ENCODE measurements around the gene MYBPC3.

MYBPC3 gene

GRCh38 chr11:47377571-47378009 lies 25.1 kb upstream of the MYBPC3 start:
- TF ChIP-seq CTCF (conservative IDR thresholded peaks at IDR 0.05; ENCODE audit: control insufficient read depth, insufficient read depth, low read depth, low read length) = no peak
- DNase-seq (ENCODE audit: low read depth) = no peak
- H3K4me3 ChIP-seq (ENCODE audit: control insufficient read depth, low read depth, low read length) = no peak overlapping the region

GRCh38 chr11:47376525-47377371 lies 24.2 kb upstream of the MYBPC3 start:
- H3K4me3 ChIP-seq (ENCODE audit: control insufficient read depth, low read depth, low read length) = no peak overlapping the region

GRCh38 chr11:47376107-47376524 lies 23.6 kb upstream of the MYBPC3 start:
- H3K4me3 ChIP-seq (ENCODE audit: control insufficient read depth, low read depth, low read length) = no peak overlapping the region
- TF ChIP-seq CTCF (conservative IDR thresholded peaks at IDR 0.05; ENCODE audit: control insufficient read depth, insufficient read depth, low read depth, low read length) = no peak
- DNase-seq (ENCODE audit: low read depth) = no peak

More at GRCh38 chr11:47376525-47377371, 24.2 kb upstream of the MYBPC3 start:
- TF ChIP-seq CTCF (conservative IDR thresholded peaks at IDR 0.05; ENCODE audit: control insufficient read depth, insufficient read depth, low read depth, low read length) = no peak
- DNase-seq (ENCODE audit: low read depth) = peak; percentile 22

GRCh38 chr11:47375546-47376085 lies 23.1 kb upstream of the MYBPC3 start:
- no peak for TF ChIP-seq CTCF (conservative IDR thresholded peaks at IDR 0.05; ENCODE audit: control insufficient read depth, insufficient read depth, low read depth, low read length)
- DNase-seq (ENCODE audit: low read depth) = no peak
- no peak overlapping the region for H3K4me3 ChIP-seq (ENCODE audit: control insufficient read depth, low read depth, low read length)

- no peak overlapping the region for H3K4me3 ChIP-seq (ENCODE audit: control insufficient read depth, low read depth, low read length)
- no peak for DNase-seq (ENCODE audit: low read depth)
- no peak for TF ChIP-seq CTCF (conservative IDR thresholded peaks at IDR 0.05; ENCODE audit: control insufficient read depth, insufficient read depth, low read depth, low read length)
Measured at GRCh38 chr11:47375020-47375419, 22.5 kb upstream of the MYBPC3 start.

GRCh38 chr11:47374720-47375019 lies 22.2 kb upstream of the MYBPC3 start:
- H3K4me3 ChIP-seq (ENCODE audit: control insufficient read depth, low read depth, low read length) = no peak overlapping the region
- DNase-seq (ENCODE audit: low read depth) = no peak
- no peak for TF ChIP-seq CTCF (conservative IDR thresholded peaks at IDR 0.05; ENCODE audit: control insufficient read depth, insufficient read depth, low read depth, low read length)
